Activated CD8-positive, alpha-beta memory T cell treated with anti-CD3 and anti-CD28 coated beads, Interleukin-2, amount 50 U/mL, for 24 hours (primary cell): ENCODE measurements around the gene HPS5.
"Not testable (repeated sequence)": the region's sequence is repeated elsewhere in the genome, so short reads cannot be mapped to it uniquely, and the experiment has no call there.

ENCODE experiments used
- DNase-seq: peaks from one replicate; pipeline ENCODE4 v3.0.0-alpha.2; 2020; ENCODE audit errors: extremely low read depth

Gene HPS5

DNA sequence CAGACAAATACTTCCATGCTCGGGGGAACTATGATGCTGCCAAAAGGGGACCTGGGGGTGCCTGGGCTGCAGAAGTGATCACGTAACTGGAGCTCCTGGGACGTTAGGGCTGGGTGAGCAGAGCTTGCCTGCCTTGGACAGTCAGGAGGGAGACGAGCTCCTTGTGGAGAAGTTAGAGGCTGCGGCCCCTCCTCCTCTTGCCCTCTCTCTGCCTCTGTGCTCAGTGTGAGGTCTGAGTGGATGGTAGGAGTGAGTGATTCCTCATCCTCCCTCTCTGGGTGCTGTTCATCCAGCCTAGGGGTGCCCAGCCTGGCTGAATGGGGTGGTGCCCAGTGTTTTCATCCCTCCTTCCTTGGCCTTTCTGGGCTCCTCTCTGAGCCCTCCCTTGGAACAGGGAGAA lies 52.7 kb downstream of the HPS5 start:
- not testable (repeated sequence) for DNase-seq

DNA sequence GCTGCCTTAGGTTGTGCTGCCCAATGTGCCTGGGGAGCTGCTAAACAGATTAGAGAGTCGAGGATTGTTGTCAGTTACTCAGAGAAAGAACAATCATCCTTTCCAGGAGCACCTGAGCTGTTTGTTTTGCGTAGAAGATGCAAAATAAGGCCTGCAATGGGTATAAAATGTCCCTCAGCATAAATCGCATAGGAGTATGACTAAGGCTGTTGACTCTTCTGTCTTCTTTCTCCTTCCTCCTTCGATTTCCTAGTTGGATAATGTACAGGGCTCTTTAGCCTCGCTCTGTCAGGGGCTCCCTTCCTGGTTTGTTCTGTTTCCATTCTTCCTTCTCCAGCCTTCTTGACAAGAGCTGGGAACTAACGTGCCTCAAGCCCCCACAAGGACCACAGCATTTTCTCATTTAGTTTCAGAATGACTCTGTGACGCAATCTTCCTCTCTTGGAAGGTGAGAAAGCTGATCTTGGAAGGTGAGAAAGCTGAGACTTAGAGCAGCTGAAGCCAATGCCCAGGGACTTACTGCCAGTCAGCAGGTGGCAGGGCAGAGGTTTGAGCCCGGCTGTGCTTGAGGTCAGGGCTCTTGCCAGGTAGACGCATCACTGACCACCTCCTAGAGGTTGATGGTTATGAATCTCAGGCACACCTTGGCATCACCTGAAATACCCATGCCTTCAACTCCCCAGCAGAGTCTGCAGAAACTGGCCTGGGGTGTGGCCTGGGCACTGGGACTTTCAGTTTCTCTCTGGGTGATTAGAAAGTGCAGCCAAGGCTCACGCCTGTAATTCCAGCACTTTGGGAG lies 54.4 kb downstream of the HPS5 start:
- not testable (repeated sequence) for DNase-seq

DNA sequence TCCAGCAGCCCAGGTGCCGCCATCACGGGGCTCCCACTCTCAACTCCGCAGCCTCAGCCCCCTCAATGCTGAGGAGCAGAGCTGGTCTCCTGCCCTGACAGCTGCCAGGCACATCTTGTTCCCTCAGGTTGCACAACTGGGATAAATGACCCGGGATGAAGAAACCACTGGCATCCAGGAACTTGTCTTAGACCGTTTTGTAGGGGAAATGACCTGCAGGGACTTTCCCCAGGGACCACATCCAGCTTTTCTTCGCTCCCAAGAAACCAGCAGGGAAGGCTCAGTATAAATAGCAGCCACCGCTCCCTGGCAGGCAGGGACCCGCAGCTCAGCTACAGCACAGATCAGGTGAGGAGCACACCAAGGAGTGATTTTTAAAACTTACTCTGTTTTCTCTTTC lies 56.0 kb downstream of the HPS5 start, which contains the start of gene SAA1:
Gene SAA1 (plus strand): TSS at position 316 of the 400 bp plus-strand sequence. CDS start 624 bp downstream, outside the sequence.
- no peak for DNase-seq

DNA sequence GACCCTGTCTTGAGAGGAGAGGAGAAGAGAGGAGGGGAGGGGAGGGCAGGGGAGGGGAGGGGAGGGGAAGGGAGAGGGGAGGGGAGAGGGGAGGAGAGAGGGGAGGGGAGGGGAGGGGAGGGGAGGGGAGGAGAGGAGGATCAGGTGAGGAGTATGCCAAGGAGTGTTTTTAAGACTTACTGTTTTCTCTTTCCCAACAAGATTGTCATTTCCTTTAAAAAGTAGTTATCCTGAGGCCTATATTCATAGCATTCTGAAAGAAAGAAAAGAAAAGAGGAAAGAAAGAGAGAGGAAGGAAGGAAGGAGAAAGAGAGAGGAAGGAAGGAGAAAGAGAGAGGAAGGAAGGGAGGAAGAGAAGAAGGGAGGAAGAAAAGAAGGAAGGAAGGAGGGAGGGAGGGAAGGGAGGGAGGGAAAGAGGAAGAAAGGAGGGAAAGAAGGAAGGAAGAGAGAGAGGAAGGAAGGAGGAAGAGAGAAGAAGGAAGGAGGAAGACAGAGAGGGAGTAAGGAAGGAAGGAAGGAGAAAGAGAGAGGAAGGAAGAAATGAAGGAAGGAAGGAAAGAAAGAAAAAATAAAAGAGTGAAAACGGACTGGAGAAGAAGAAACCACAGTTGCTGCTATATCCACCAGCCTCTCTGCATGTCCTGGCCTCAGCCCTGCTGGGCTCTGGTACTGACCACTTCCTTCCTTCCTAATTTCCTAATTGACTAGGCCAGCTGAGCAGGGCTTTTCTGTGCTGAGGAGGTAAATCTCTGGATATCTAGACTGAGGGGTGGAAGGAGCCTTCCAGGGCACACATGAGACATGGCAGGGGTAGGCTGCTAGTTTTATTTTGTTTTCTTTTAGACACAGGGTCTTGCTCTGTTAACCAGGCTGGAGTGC lies 57.0 kb downstream of the HPS5 start:
- no peak for DNase-seq

DNA sequence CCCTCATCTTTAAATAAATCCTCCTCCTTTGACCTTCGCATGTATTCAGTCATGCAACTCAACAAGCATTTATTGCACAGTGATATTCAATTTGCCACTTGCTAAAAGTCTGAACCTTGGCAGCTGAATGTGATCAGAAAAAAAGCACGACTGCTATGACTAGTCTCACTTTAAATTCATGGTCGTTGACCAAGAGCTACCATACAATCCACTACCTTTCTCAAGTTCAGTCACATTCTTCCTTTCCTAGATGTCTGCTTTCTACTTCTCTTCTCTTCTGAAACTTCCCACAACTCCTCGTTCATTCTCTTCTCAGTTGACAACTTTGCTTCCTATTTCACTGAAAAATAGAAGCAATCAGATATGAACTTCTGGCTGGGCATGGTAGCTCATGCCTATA lies 57.9 kb downstream of the HPS5 start:
- no peak for DNase-seq

DNA sequence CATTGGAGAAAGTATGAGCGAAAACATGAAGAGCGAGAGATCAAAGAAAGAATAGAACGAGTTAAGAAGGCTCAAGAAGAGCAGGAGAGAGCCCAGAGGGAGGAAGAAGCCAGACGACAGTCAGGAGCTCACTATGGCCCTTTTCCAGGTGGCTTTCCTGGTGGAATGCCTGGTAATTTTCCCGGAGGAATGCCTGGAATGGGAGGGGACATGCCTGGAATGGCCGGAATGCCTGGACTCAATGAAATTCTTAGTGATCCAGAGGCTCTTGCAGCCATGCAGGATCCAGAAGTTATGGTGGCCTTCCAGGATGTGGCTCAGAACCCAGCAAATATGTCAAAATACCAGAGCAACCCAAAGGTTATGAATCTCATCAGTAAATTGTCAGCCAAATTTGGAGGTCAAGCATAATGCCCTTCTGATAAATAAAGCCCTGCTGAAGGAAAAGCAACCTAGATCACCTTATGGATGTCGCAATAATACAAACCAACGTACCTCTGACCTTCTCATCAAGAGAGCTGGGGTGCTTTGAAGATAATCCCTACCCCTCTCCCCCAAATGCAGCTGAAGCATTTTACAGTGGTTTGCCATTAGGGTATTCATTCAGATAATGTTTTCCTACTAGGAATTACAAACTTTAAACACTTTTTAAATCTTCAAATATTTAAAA lies 59.1 kb downstream of the HPS5 start:
- DNase-seq: not testable (repeated sequence)

DNA sequence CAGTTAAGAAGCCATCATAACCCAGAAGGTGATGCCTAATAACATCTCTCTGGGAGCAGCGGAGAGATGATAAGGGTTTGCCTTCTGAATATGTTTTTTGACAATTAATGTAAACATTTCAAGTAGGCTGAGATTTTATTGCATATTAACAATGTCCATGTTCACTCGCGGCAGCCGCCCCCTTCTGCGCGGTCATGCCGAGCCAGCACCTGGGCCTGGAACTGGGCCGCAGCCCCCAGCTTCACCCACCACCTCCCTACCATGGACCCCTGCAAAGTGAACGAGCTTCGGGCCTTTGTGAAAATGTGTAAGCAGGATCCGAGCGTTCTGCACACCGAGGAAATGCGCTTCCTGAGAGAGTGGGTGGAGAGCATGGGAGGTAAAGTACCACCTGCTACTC lies 60.2 kb downstream of the HPS5 start:
- DNase-seq: no peak

DNA sequence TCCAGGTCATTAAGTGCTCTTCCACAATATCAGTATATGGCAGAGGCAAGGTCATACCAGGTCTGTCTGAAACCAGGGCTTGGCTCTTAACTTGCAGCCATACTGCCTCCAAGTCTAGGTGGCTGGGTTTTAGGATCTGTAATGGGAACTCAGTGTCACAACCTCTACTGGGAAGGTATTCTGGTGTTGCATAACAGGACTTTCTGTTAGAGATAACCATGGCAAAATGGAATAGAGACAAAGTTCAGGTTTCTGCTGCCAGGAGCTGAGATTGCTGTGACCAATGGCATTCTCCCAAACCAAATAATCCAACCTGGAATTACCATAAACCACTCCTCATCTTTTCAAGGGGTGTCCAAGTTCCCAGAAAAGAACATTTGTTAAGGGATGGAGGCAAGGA lies 62.7 kb downstream of the HPS5 start:
- DNase-seq: no peak

DNA sequence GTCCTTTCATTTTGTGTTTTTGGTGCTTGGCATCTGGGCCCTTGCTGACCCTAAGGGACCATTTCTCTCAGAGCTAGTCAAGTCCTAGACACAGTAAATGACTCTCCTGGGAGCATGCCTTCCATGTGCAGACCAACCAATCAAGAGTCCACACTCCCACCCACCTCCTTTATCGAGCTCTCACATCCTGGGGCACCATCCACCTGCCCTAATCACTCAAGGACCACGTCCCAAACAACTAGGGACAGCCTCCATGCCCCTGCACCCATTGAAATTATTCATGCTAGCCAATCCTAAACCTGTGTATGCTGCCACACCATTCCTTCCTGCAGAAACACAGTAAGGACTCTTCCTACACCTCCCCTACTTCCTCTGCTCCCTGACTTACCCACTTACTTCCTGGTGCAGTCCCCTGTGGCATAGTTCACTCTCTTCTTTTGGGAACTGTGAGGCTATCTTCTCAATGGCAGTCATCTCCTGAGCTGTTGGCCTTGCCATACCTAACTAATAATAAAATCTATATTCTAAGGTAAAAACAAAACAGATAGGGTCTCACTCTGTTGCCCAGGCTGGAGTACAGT lies 67.1 kb downstream of the HPS5 start:
- DNase-seq: no peak

DNA sequence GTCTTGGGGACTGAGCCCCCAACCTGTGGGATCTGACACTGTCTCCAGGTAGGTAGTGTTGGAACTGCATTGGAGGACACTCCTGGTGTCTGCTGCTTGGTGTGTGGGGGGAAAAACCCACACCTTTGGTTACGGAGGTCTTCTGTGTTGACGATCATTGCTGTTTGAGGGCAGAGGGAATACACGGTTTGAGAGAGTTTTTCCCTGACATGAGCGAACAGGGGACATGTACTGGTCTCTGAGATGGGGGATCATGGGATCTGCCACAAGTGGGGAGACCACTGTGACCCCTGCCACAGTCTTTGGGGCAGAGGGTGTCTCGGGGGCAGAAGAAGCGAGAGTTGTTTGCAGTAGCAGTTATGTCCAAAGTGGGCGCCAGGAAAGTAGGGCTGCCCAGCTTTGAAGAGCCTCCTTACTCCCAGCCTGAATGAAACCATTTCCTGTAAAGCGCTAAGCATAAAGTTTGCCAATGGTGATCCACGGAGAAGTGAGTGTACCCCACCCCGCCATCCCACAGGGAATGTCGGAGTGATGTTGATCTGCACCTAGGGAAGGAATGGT lies 68.1 kb downstream of the HPS5 start:
- no peak for DNase-seq

DNA sequence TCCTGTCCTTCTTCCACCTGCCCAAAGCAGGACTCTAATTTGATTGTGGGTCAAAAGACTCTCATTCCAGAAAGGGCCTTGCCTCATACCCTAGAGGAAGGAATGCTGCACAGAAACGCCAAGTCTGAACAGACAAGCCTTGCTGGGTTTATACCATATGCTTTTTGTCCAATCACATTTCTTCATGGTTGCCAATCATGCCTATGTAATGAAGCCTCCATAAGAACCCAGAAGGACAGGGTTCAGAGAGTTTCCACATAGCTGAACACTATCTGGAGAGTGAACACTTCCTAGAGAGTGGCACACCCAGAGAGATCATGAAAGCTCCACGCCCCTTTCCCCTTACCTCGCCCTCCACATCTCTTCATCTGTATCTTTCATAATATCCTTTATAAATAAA lies 68.7 kb downstream of the HPS5 start:
- no peak for DNase-seq

DNA sequence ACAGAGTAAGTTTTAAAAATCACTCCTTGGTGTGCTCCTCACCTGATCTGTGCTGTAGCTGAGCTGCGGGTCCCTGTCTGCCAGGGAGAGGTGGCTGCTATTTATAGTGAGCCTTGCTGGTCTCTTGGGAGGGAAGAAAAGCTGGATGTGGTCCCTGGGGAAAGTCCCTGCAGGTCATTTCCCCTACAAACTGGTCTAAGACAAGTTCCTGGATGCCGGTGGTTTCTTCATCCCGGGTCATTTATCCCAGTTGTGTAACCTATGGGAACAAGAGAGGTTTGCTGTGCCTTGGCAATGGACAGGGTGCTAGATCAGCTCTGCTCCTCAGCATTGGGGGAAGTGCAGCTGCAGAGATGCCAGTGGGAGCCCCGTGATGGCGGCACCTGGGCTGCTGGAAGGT lies 73.4 kb downstream of the HPS5 start, which contains the start of gene SAA2:
Gene SAA2 (minus strand): TSS at position 108 of the 400 bp plus-strand sequence. CDS start 657 bp downstream, outside the sequence.
- DNase-seq: no peak

DNA sequence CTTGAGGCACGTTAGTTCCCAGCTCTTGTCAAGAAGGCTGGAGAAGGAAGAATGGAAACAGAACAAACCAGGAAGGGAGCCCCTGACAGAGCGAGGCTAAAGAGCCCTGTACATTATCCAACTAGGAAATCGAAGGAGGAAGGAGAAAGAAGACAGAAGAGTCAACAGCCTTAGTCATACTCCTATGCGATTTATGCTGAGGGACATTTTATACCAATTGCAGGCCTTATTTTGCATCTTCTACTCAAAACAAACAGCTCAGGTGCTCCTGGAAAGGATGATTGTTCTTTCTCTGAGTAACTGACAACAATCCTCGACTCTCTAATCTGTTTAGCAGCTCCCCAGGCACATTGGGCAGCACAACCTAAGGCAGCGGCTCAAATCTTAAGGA lies 74.8 kb downstream of the HPS5 start:
- DNase-seq: not testable (repeated sequence)

DNA sequence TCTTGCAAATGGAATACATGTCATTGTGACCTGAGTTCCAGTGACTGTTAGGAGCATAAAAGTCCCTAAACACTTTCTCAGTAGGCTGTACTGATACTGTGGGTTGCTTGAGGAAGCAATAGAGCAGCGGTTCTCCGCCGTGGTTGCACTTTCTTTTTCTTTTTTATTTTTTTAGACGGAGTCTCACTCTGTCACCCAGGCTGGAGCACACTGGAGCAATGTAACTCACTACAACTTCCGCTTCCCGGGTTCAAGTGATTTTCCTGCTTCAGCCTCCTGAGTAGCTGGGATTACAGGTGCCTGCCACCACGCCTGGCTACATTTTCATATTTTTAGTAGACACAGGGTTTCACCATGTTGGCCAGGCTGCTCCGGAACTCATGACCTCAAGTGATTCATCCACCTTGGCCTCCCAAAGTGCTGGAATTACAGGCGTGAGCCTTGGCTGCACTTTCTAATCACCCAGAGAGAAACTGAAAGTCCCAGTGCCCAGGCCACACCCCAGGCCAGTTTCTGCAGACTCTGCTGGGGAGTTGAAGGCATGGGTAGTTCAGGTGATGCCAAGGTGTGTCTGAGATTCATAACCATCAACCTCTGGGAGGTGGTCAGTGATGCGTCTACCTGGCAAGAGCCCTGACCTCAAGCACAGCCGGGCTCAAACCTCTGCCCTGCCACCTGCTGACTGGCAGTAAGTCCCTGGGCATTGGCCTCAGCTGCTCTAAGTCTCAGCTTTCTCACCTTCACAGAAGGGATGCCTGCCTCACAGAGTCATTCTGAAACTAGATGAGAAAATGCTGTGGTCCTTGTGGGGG lies 75.4 kb downstream of the HPS5 start:
- DNase-seq: not testable (repeated sequence)

DNA sequence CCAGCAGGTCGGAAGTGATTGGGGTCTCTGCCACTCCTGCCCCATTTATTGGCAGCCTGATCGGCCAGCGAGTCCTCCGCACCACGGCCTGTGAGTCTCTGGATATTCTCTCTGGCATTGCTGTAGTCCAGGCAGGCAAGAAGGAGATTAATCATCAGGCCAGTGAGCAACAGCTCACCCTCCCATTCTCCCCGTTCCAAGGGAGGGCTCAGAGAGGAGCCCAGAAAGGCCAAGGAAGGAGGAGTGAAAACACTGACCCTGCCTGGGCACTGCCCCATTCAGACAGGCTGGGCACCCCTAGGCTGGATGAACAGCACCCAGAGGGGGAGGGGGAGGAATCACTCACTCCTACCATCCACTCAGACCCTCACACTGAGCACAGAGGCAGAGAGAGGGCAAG lies 76.5 kb downstream of the HPS5 start:
- DNase-seq: no peak

DNA sequence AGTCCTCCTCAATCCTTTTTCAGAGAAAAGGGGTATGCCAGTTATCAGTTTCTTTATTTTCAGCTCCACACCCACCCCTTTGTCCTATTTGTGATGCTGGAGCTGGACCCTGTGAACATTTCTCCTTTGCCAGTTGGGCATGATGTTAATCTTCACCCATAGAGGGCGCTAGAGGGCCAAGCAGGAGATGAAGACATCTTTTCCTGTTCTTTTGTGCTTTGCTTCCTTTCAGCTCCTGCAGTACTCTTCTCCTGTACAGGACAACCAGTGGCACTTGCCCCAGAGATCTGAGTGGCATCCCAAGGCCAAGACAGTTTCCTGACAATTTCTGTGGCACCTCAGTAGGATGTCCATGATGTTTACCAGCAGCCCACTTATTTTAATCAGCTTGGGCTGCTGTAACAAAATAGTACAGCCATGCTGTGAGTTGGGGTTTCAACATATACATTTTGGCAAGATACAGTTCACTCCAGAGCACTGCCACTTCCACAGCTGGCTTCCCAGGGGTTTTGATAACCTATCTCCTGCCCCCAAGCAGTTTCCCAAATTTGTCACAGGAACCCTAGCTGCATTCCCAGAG lies 78.1 kb downstream of the HPS5 start:
- no peak for DNase-seq

DNA sequence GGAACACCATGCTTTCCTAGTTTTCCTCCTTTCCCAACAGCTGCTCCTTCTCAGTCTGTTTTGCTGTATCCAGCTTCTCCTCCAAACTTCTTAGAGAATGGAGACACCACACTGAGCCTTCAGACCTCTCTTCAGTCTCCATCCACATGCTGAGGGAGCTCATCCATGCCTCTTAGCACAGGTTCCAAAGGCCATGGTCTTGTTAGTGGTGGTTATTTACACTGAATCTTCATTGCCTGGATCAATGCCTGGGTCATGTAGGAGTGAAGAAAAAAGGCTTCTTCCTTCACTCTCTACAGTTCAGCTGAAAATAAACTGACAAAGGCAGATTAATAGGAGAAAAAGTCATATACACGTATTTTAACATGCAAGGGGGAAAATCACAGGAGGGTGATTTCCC lies 82.3 kb downstream of the HPS5 start:
- no peak for DNase-seq

DNA sequence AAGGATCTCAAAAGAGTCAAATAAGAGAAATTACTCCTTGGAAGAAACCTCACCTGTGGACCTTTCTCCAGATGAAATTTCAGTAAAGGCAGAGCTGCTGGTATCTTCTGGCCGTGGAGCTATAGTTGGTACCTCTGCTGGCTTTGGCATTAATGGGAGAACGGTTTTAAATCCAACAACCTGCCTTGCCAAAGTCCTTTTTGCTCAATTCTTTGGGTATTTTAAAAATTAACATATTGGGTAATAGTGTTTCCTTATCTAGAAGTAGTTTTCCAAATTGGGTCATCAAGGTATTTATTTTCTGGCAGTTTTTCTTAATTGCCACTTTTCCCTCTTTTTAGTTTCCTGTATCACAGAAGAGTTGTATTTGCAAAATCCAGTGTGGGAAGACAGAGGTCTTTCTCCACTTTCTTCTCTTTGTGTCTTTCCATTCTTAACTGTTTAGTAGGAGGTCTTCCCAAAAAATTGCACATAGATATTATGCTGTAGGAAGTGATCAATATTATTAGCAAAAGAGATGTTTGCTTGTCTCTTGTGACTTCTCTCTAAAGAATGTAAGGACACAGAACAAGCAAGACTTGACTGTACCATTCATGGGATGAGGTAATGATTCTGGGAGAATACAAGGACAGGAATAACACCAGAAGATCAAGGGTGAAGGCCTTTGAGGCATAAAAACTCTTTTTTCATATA lies 85.1 kb downstream of the HPS5 start, which contains the start of gene SAA4:
Gene SAA4 (minus strand): TSS at position 139 of the 693 bp plus-strand sequence. CDS start 876 bp downstream, outside the sequence.
- no peak for DNase-seq
